Prostate gland (tissue), 2 donors: ENCODE results near the gene LRRC8A. TPM values are rescaled to one million over a fixed set of nuclear protein-coding genes. Genes with fewer than 3 reads are reported as not detected.

ENCODE experiments used
- DNase-seq: peaks from one replicate; pipeline ENCODE4 v3.0.0-alpha.2; 2019; ENCODE audit warnings: low spot score
- H3K27ac ChIP-seq, 2 donors: fragments of 200-600 bp; sonication (generic); 2 replicates each; pipeline ENCODE4 v1.5.1; 2017 to 2019
- H3K27me3 ChIP-seq: fragments of 200-600 bp; sonication (generic); replicated peaks from 2 replicates; pipeline ENCODE4 v1.5.1; 2019; ENCODE audit not compliant: insufficient read depth
- H3K36me3 ChIP-seq, 2 donors: fragments of 200-600 bp; sonication (generic); 1 replicate in 1 of 2; 2 replicates in 1 of 2; pipeline versions ENCODE4 v1.5.1 to v1.8.1; 2017 to 2019
- H3K4me1 ChIP-seq: fragments of 200-600 bp; sonication (generic); replicated peaks from 2 replicates; pipeline ENCODE4 v1.5.1; 2019
- H3K4me3 ChIP-seq, 2 donors: fragments of 200-600 bp; sonication (generic); 2 replicates each; pipeline ENCODE4 v1.5.1; 2017 to 2019
- H3K9me3 ChIP-seq: fragments of 200-600 bp; sonication (generic); 2 replicates; pipeline ENCODE4 v1.5.1; 2017
- POLR2A ChIP-seq: fragments of 450-650 bp; IDR thresholded peaks from one replicate; pipeline ENCODE4 v1.6.1; 2016; ENCODE audit warnings: antibody characterized with exemption, mild to moderate bottlenecking
- POLR2AphosphoS5 ChIP-seq: sonication (generic); formaldehyde crosslinking; IDR thresholded peaks from one replicate; pipeline ENCODE4 v1.6.1; 2017; ENCODE audit warnings: antibody characterized with exemption
- WGBS: methylation state at CpG from one replicate; pipeline ENCODE4 v1.1.5; 2018; 5-methylcytosine and 5-hydroxymethylcytosine counted together
- intact Hi-C: fragments of 100-400 bp; cut with DNase I; formaldehyde crosslinking; loops from one replicate; pipeline ENCODE4 v1.14.2; 2022
- total RNA-seq, 2 donors: library from RNA; depleted of rRNA; stranded (reverse); fragments of >200 nt; gene quantifications; one replicate each; pipeline ENCODE4 v1.1.0, GENCODE V29; 2016
- TF ChIP-seq, protein P1 (sequence below), 4 experiments: fragments of 200-600 bp in 2 of 4; fragments of 450-650 bp in 2 of 4; sonication (generic) in 2 of 4; IDR thresholded peaks; 1 replicate in 3 of 4; 2 replicates in 1 of 4; pipeline ENCODE4 v1.5.1; 2016 to 2019; ENCODE audit warnings: antibody characterized with exemption in 4 of 4, mild to moderate bottlenecking in 2 of 4, moderate library complexity in 2 of 4

The LRRC8A gene
- total RNA-seq, 2 donors from 2014 or later: 78.2 to 78.8 TPM

DNA sequence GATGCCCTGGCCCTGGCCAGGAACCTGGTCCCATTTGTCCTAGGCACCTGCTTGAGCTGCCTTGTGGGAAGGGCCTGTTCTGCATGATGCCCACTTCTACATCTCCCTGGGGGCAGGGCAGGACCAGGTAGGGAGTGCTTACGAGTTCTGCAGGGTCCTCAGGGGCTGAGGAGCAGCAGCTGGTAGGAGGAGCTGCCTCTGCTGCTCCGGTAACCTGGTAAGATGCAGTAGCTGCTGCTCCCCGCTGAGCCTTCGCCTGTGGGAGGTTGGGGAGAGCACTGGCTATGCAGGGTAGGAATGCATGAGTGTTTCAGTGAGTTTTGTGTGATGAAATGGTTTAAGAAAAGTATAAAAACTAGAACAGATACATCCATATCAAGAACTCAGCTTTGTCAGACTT, 13.6 kb downstream of the LRRC8A start:
- Histone ChIP-seq H3K27ac (peak overlapping the region in 1 of 2 donors; percentile 9), H3K36me3 (no peaks in the 10 kb centered on the region), H3K9me3 (no peaks in the 10 kb centered on the region), H3K4me1 (peaks cover 13% of the 10 kb centered on the region), H3K27me3 (no peaks in the 10 kb centered on the region), H3K4me3 (no peak overlapping the region)
- TF ChIP-seq POLR2AphosphoS5: no peak
- TF ChIP-seq, protein P1, sequence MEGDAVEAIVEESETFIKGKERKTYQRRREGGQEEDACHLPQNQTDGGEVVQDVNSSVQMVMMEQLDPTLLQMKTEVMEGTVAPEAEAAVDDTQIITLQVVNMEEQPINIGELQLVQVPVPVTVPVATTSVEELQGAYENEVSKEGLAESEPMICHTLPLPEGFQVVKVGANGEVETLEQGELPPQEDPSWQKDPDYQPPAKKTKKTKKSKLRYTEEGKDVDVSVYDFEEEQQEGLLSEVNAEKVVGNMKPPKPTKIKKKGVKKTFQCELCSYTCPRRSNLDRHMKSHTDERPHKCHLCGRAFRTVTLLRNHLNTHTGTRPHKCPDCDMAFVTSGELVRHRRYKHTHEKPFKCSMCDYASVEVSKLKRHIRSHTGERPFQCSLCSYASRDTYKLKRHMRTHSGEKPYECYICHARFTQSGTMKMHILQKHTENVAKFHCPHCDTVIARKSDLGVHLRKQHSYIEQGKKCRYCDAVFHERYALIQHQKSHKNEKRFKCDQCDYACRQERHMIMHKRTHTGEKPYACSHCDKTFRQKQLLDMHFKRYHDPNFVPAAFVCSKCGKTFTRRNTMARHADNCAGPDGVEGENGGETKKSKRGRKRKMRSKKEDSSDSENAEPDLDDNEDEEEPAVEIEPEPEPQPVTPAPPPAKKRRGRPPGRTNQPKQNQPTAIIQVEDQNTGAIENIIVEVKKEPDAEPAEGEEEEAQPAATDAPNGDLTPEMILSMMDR (IDR thresholded peaks at IDR 0.05): no peak
- no peak for TF ChIP-seq POLR2A
- DNase-seq: no peak
- intact Hi-C loops: no loop called here
- WGBS: 46% methylated on average over 3 of the region's 4 CpGs

DNA sequence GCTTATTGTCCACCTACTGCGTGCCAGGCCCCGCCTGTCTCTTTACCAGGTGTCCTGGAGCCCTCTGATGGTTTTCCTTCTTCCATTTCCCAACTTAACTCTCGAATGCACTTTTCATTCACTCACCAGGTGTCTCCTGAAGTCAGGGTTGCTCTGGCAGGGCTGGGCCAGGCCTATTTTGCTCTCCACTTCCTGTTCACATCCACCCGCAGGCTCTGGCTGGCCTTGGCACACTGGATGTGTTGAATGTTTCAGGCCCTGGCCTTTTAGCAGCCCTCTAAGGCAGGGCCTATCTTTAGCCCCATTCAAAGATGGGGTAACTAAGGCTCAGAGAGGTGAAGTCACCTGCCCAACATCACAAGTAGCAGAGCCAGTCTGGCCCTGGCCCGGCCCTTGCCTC, 16.4 kb downstream of the LRRC8A start:
- peak overlapping the region; percentile 51 to 63 for H3K27ac ChIP-seq
- no peaks in the 10 kb centered on the region for H3K36me3 ChIP-seq
- no peak for DNase-seq
- H3K9me3 ChIP-seq: no peaks in the 10 kb centered on the region
- TF ChIP-seq, protein P1 (IDR thresholded peaks at IDR 0.05): no peak
- TF ChIP-seq POLR2A (no peak), POLR2AphosphoS5 (no peak)
- intact Hi-C loops: no loop called here
- H3K4me3 ChIP-seq: no peak overlapping the region
- peaks cover 4% of the 10 kb centered on the region for H3K4me1 ChIP-seq
- WGBS: 84% methylated on average over 5 of the region's 5 CpGs
- H3K27me3 ChIP-seq: no peaks in the 10 kb centered on the region

DNA sequence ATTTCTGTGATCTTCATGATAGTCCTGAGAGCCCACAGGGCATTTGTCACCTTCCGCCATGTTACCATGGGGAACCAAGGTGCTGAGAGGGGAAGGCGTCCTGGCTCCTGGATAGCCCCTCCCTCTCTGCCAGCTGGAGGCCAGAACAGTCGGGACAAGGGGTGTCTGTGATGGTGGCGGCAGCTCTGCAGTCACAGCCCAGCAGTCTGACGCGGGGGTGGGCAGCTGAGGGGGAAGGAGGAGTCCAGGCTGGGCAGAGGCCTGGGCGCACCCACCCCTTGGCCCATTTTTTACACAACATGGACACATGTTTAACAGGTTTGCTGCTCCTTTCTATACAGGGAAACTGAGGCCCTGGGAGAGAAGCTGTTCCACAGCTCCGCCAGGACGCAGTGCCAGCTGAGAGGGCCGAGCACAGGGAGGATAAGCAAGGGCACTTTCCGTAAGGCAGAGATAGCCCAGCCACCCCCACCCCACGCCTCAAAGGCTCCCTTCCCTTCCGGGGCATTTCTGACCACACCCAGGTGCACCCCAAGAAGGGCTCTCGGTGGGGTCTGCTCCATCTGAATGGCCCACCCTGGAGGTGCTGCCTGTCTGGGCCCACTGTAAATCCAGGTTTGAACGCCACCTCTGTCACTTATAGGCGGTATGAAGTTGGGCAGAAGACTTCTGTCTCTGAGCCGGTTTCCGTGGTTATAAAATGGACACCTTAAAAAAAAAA, 17.1 kb downstream of the LRRC8A start:
- intact Hi-C loops: no loop called here
- H3K27ac ChIP-seq: peak overlapping the region; percentile 51 to 63
- H3K27me3 ChIP-seq: no peaks in the 10 kb centered on the region
- TF ChIP-seq, protein P1 (IDR thresholded peaks at IDR 0.05): no peak
- TF ChIP-seq POLR2AphosphoS5: no peak
- TF ChIP-seq POLR2A: no peak
- 74% methylated on average over 18 of the region's 18 CpGs for WGBS
- no peak overlapping the region for H3K4me3 ChIP-seq
- DNase-seq: no peak
- no peaks in the 10 kb centered on the region for H3K9me3 ChIP-seq
- H3K4me1 ChIP-seq: peaks cover 4% of the 10 kb centered on the region
- no peaks in the 10 kb centered on the region for H3K36me3 ChIP-seq

DNA sequence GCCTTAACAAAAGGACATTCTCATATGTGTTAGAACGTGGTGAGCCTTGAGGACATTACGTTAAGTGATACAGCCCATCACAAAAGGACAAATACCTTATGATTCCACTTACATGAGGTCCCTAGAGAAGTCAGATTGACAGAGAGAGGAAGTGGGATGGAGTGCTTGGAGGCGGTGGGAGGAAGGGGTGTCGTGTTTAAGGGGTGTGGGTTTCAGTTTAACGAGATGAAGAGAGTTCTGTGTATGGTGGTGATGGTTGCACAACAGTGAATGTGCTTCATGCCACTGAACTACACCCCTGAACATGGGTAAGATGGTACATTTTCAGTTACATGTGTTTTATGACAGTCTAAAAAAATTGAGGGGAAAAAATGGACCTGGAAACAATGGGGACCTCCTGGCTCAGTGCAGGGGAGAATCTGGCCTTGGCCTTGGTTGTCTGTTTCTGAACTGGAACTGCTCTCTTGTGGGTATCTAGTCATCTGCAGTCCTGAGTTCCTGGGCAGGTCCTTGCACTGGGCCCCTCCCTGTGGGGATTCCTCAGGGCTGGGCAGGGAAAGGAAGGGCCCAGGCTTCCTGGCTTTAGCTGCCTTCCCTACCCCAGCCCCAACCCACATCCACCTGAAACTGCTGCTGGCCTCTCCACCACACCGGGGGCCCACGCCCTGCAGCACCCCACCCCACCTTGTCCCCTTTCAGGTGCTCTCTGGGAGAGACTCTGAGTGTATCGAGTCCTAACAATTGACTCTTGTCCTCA, 17.8 kb downstream of the LRRC8A start:
- Histone ChIP-seq H3K4me3 (no peak overlapping the region), H3K27me3 (no peaks in the 10 kb centered on the region), H3K4me1 (peaks cover 4% of the 10 kb centered on the region), H3K36me3 (no peaks in the 10 kb centered on the region), H3K27ac (peak overlapping the region; percentile 51 to 63), H3K9me3 (no peaks in the 10 kb centered on the region)
- no peak for TF ChIP-seq POLR2A
- TF ChIP-seq, protein P1 (IDR thresholded peaks at IDR 0.05): no peak
- TF ChIP-seq POLR2AphosphoS5: peak; percentile 19
- DNase-seq: no peak
- WGBS: 49% methylated on average over 8 of the region's 8 CpGs
- intact Hi-C loops: no loop called here
